IMR-90 (cell line): Measurements from ENCODE around the gene OSER1. TPM values are rescaled to one million over a fixed set of nuclear protein-coding genes. Genes with fewer than 3 reads are reported as not detected.

Experiments used
- ATAC-seq: fragments of 200-7000 bp; cut with Tn5 transposase; 2 replicates; pipeline ENCODE4 v1.9.1; 2020; ENCODE audit warnings: low read depth, mild to moderate bottlenecking, moderate library complexity
- BruUV-seq: library from RNA; stranded (reverse); fragments of 400-500 nt; replicated peaks from 2 replicates; lab custom pipeline; 2021; lab: Mats Ljungman, UMichigan
- CTCF ChIA-PET: fragments of 300-600 bp; formaldehyde crosslinking; extraction: SDS; loops from one replicate; lab custom pipeline; 2021; ENCODE audit warnings: antibody characterized with exemption; lab: Yijun Ruan, JAX
- POLR2A ChIA-PET: fragments of 300-600 bp; sonication (Branson Sonifier 250); formaldehyde crosslinking; loops from one replicate; lab custom pipeline; 2022; ENCODE audit warnings: antibody characterized with exemption; ENCODE audit not compliant: unreplicated experiment; lab: Charles Lee
- DNase-seq: peaks from one replicate; pipeline ENCODE4 v3.0.0; 2013
- H2AFZ ChIP-seq: replicated peaks from 2 replicates; pipeline ENCODE3; 2013; ENCODE audit warnings: low read length, mild to moderate bottlenecking; ENCODE audit not compliant: poor library complexity
- H2AK5ac ChIP-seq: 2 replicates; pipeline ENCODE4 v1.6.1; 2013; ENCODE audit warnings: low read depth, low read length, inconsistent platforms
- H2AK9ac ChIP-seq: replicated peaks from 2 replicates; pipeline ENCODE3; 2013; ENCODE audit warnings: mild to moderate bottlenecking, low read depth, low read length, moderate library complexity; ENCODE audit not compliant: poor library complexity
- H2BK120ac ChIP-seq: 2 replicates; pipeline ENCODE4 v1.6.1; 2013; ENCODE audit warnings: low read depth, low read length, inconsistent platforms
- H2BK15ac ChIP-seq: 3 replicates; pipeline ENCODE4 v1.6.1; 2013; ENCODE audit warnings: low read depth, low read length, inconsistent platforms
- H2BK20ac ChIP-seq: 2 replicates; pipeline ENCODE4 v1.6.1; 2013; ENCODE audit warnings: low read depth, mild to moderate bottlenecking, inconsistent platforms, low read length, moderate library complexity
- H2BK5ac ChIP-seq: 2 replicates; pipeline ENCODE4 v1.6.1; 2013; ENCODE audit warnings: mild to moderate bottlenecking, low read depth, low read length, inconsistent platforms; ENCODE audit not compliant: poor library complexity, severe bottlenecking
- H3K14ac ChIP-seq: replicated peaks from 2 replicates; pipeline ENCODE4 v1.6.1; 2013; ENCODE audit warnings: low read depth, low read length, inconsistent platforms
- H3K18ac ChIP-seq: 2 replicates; pipeline ENCODE4 v1.6.1; 2013; ENCODE audit warnings: low read depth, low read length, control low read depth
- H3K23ac ChIP-seq: 2 replicates; pipeline ENCODE4 v1.6.1; 2013; ENCODE audit warnings: low read depth, low read length, inconsistent platforms
- H3K27ac ChIP-seq: 2 replicates; pipeline ENCODE4 v1.5.1; 2013; ENCODE audit warnings: mild to moderate bottlenecking, control low read depth, low read length; ENCODE audit not compliant: insufficient read depth
- H3K27me3 ChIP-seq: 2 replicates; pipeline ENCODE4 v1.6.1; 2013; ENCODE audit warnings: low read length; ENCODE audit not compliant: control insufficient read depth, insufficient read depth
- H3K36me3 ChIP-seq: 2 replicates; pipeline ENCODE4 v1.6.1; 2013; ENCODE audit warnings: low read length, mixed read lengths; ENCODE audit not compliant: control insufficient read depth, insufficient read depth
- H3K4ac ChIP-seq: 2 replicates; pipeline ENCODE4 v1.6.1; 2013; ENCODE audit warnings: low read depth, low read length, inconsistent platforms
- H3K4me1 ChIP-seq: 2 replicates; pipeline ENCODE4 v1.6.1; 2013; ENCODE audit warnings: low read length, mixed read lengths; ENCODE audit not compliant: control insufficient read depth, insufficient read depth
- H3K4me2 ChIP-seq: 2 replicates; pipeline ENCODE4 v1.6.1; 2013; ENCODE audit warnings: low read depth, mild to moderate bottlenecking, control low read depth, low read length, moderate library complexity
- H3K4me3 ChIP-seq: 2 replicates; pipeline ENCODE4 v1.5.1; 2013; ENCODE audit warnings: low read depth, mild to moderate bottlenecking, control low read depth, low read length, moderate library complexity; ENCODE audit not compliant: insufficient read depth
- H3K56ac ChIP-seq: 2 replicates; pipeline ENCODE4 v1.6.1; 2013; ENCODE audit warnings: low read length, inconsistent platforms; ENCODE audit not compliant: insufficient read depth; ENCODE audit errors: extremely low read depth
- H3K79me1 ChIP-seq, 2 experiments: 2 replicates each; pipeline ENCODE4 v1.6.1; 2013; ENCODE audit warnings: low read length in 2 of 2, inconsistent platforms in 1 of 2, low read depth in 1 of 2
- H3K9ac ChIP-seq: 2 replicates; pipeline ENCODE4 v1.6.1; 2013; ENCODE audit warnings: low read depth, low read length, control low read depth
- H3K9me1 ChIP-seq: 2 replicates; pipeline ENCODE4 v1.6.1; 2013; ENCODE audit warnings: low read length, inconsistent platforms; ENCODE audit not compliant: insufficient read depth
- H3K9me3 ChIP-seq: 2 replicates; pipeline ENCODE4 v1.6.1; 2013; ENCODE audit warnings: low read length; ENCODE audit not compliant: control insufficient read depth, insufficient read depth
- H4K20me1 ChIP-seq: 2 replicates; pipeline ENCODE4 v1.6.1; 2013; ENCODE audit warnings: low read length, inconsistent platforms; ENCODE audit not compliant: insufficient read depth
- H4K5ac ChIP-seq: 2 replicates; pipeline ENCODE4 v1.6.1; 2013; ENCODE audit warnings: mild to moderate bottlenecking, low read depth, low read length, control low read depth
- H4K8ac ChIP-seq, 2 experiments: 2 replicates each; pipeline ENCODE4 v1.6.1; 2013; ENCODE audit warnings: low read depth in 2 of 2, low read length in 2 of 2, control low read depth in 1 of 2, inconsistent platforms in 1 of 2
- H4K91ac ChIP-seq: 2 replicates; pipeline ENCODE4 v1.6.1; 2013; ENCODE audit warnings: low read depth, low read length, inconsistent platforms; ENCODE audit not compliant: insufficient read depth
- BHLHE40 ChIP-seq: fragments of 150-350 bp; IDR thresholded peaks from 2 replicates; pipeline ENCODE4 v1.6.1; 2016; ENCODE audit warnings: mild to moderate bottlenecking, low read depth, low read length
- CEBPB ChIP-seq: IDR thresholded peaks from 2 replicates; pipeline ENCODE4 v1.6.1; 2012; ENCODE audit warnings: low read depth, low read length, improper control_type of control experiment
- CHD1 ChIP-seq: IDR thresholded peaks from 2 replicates; pipeline ENCODE4 v1.6.1; 2012; ENCODE audit warnings: low read depth, low read length, improper control_type of control experiment
- FOS ChIP-seq: fragments of 150-350 bp; IDR thresholded peaks from 2 replicates; pipeline ENCODE4 v1.6.1; 2016; ENCODE audit warnings: low read depth, low read length
- MAZ ChIP-seq: IDR thresholded peaks from 2 replicates; pipeline ENCODE4 v1.6.1; 2012; ENCODE audit warnings: low read depth, mild to moderate bottlenecking, low read length, improper control_type of control experiment, moderate library complexity, borderline replicate concordance
- NFE2L2 ChIP-seq: fragments of 150-350 bp; IDR thresholded peaks from 2 replicates; pipeline ENCODE4 v1.6.1; 2016; ENCODE audit warnings: low read depth, mild to moderate bottlenecking, low read length
- POLR2A ChIP-seq: IDR thresholded peaks from 2 replicates; pipeline ENCODE4 v1.6.1; 2012; ENCODE audit warnings: mild to moderate bottlenecking, low read depth, low read length
- RAD21 ChIP-seq: IDR thresholded peaks from 2 replicates; pipeline ENCODE4 v1.6.1; 2012; ENCODE audit warnings: low read length, improper control_type of control experiment
- RCOR1 ChIP-seq: IDR thresholded peaks from 2 replicates; pipeline ENCODE4 v1.6.1; 2012; ENCODE audit warnings: mild to moderate bottlenecking, low read length, improper control_type of control experiment; ENCODE audit not compliant: insufficient replicate concordance
- RFX5 ChIP-seq: IDR thresholded peaks from 2 replicates; pipeline ENCODE4 v1.8.0; 2012; ENCODE audit warnings: low read depth, mild to moderate bottlenecking, low read length, moderate library complexity
- SMC3 ChIP-seq: fragments of 150-350 bp; IDR thresholded peaks from 2 replicates; pipeline ENCODE4 v1.6.1; 2016; ENCODE audit warnings: low read depth, mild to moderate bottlenecking, antibody characterized with exemption, low read length, moderate library complexity
- WGBS, 2 experiments: methylation state at CpG; one replicate each; pipeline versions ENCODE4 v1.1.5 to v1.1.7; 2013; ENCODE audit warnings: missing lambda C conversion rate in 2 of 2; ENCODE audit not compliant: insufficient read length in 1 of 2; ENCODE audit errors: extremely low coverage in 2 of 2; 5-methylcytosine and 5-hydroxymethylcytosine counted together
- dilution Hi-C: fragments of 300-500 bp; cut with HindIII; formaldehyde crosslinking; loops from one replicate; pipeline ENCODE4 v1.14.3; 2018; ENCODE audit warnings: low sequenced_read_pairs; ENCODE audit not compliant: unreplicated experiment
- in situ Hi-C: fragments of 300-500 bp; cut with MboI; formaldehyde crosslinking; loops from 3 replicates; pipeline ENCODE4 v1.14.3; 2019; ENCODE audit warnings: low sequenced_read_pairs, inconsistent platforms, mixed read lengths
- intact Hi-C: fragments of 100-400 bp; cut with micrococcal nuclease; formaldehyde crosslinking; loops from 2 replicates; pipeline ENCODE4 v1.10.0; 2022
- polyA plus RNA-seq, 3 experiments: library from polyadenylated mRNA; depleted of rRNA; stranded (reverse); fragments of >200 nt; gene quantifications; 2 replicates each; pipeline ENCODE4 v1.2.3, GENCODE V29; 2012; ENCODE audit warnings: low replicate concordance in 1 of 3
- total RNA-seq: library from RNA; depleted of rRNA; stranded (reverse); fragments of >200 nt; gene quantifications from 2 replicates; pipeline ENCODE4 v1.2.3, GENCODE V29; 2012
- TF ChIP-seq, protein P1 (sequence below): fragments of 150-350 bp; IDR thresholded peaks from 2 replicates; pipeline ENCODE4 v1.6.1; 2016; ENCODE audit warnings: low read depth, mild to moderate bottlenecking, low read length, moderate library complexity, borderline replicate concordance
- TF ChIP-seq, protein P2 (sequence below): conservative IDR thresholded peaks from 2 replicates; pipeline ENCODE4 v1.5.1; 2012; ENCODE audit warnings: mild to moderate bottlenecking, low read depth, low read length, improper control_type of control experiment
- TF ChIP-seq, protein P3 (sequence below): fragments of 150-350 bp; IDR thresholded peaks from 2 replicates; pipeline ENCODE4 v1.6.1; 2017; ENCODE audit warnings: mild to moderate bottlenecking, antibody characterized with exemption, low read length, low read depth

Gene OSER1
- total and polyA plus RNA-seq, 2 of the 4 experiments (the other 2 are of a cell fraction) = 32.6 to 70.6 TPM

DNA sequence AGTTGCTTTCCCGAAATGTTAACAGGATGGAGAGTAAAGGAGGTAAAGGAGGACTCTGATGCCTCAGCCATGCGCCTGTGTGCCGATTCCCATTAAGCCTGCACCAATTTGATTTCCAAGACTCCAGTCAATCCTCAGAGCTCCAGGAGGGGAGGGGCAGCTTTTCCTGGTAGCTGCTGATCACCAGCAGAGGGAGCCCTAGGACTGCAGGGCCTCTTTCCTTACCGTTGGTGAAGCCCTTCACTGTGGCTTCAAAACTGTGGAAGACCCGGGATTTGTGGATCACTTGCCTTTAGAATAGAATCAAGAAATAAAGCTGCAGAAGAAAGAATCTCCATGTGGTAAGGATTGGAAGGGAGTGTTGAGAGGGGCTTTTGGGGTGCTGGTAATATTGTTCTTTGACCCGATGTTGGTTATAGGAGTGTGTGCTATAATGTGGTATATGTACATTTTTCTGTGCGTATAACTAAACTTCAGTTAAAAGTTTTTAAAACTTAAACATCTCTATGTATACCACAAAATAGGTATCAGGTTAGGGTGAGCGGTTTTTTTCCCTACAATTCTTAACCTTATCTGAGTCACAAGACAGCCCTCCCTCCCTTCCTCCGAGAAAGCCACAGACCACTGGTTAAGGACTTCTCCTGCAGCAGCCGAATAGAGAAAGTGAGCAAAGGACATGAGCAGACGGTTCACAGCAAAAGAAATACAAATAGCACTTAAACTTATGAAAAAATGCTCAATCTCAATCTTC, 6.9 kb upstream of the OSER1 start:
- ChIA-PET CTCF (interaction anchor here (0.6 to 3.5 kb wide), 10 partner anchors 9 to 244 kb away, joined by 3 to 52 read pairs (median 3); partner anchors contain the start of gene FITM2), POLR2A (no interaction called here)
- Histone ChIP-seq H3K9ac (no peak overlapping the region), H4K8ac (no peak overlapping the region), H3K56ac (no peak overlapping the region), H4K5ac (no peak overlapping the region), H2BK15ac (no peak overlapping the region), H2AK9ac (peak overlapping the region; percentile 42), H3K14ac (no peak overlapping the region), H2BK120ac (no peak overlapping the region), H3K4me3 (no peak overlapping the region), H3K27me3 (no peaks in the 10 kb centered on the region), H3K9me3 (no peaks in the 10 kb centered on the region), H2AFZ (no peak overlapping the region), H3K23ac (no peak overlapping the region), H4K91ac (no peak overlapping the region), H3K9me1 (no peaks in the 10 kb centered on the region), H2BK20ac (no peak overlapping the region), H2BK5ac (no peak overlapping the region), H2AK5ac (no peak overlapping the region), H3K4me1 (no peaks in the 10 kb centered on the region), H3K36me3 (no peaks in the 10 kb centered on the region), H4K20me1 (no peaks in the 10 kb centered on the region), H3K4me2 (no peak overlapping the region), H3K27ac (no peak overlapping the region), H3K79me1 (no peaks in the 10 kb centered on the region), H3K4ac (no peak overlapping the region), H3K18ac (no peak overlapping the region)
- dilution Hi-C loops = no loop called here
- peak; percentile 67 for DNase-seq
- peak; percentile 88 for ATAC-seq
- BruUV-seq = no TSS peak
- intact Hi-C loops = loop anchor here (1.0 to 10.0 kb wide), 5 partner anchors 94 to 667 kb away; partner anchors contain the start of genes FITM2 and YWHAB
- 0% methylated on average over 1 of the region's 11 CpGs; no CpG with 5 or more reads in 1 of the 2 experiments for WGBS, 2 experiments
- in situ Hi-C loops = loop anchor here (5.0 to 10.0 kb wide), 3 partner anchors 95 to 387 kb away; partner anchors contain the start of genes FITM2 and TTPAL
- TF ChIP-seq SMC3 (peak; percentile 82), RAD21 (peak; percentile 88), CEBPB (no peak), RFX5 (no peak), BHLHE40 (no peak), POLR2A (no peak), CHD1 (no peak), MAZ (peak; percentile 52; the same call in 1 of the 2 replicates), NFE2L2 (no peak), FOS (no peak), RCOR1 (no peak)
- TF ChIP-seq, protein P1, sequence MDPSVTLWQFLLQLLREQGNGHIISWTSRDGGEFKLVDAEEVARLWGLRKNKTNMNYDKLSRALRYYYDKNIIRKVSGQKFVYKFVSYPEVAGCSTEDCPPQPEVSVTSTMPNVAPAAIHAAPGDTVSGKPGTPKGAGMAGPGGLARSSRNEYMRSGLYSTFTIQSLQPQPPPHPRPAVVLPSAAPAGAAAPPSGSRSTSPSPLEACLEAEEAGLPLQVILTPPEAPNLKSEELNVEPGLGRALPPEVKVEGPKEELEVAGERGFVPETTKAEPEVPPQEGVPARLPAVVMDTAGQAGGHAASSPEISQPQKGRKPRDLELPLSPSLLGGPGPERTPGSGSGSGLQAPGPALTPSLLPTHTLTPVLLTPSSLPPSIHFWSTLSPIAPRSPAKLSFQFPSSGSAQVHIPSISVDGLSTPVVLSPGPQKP = no peak
- TF ChIP-seq, protein P2, sequence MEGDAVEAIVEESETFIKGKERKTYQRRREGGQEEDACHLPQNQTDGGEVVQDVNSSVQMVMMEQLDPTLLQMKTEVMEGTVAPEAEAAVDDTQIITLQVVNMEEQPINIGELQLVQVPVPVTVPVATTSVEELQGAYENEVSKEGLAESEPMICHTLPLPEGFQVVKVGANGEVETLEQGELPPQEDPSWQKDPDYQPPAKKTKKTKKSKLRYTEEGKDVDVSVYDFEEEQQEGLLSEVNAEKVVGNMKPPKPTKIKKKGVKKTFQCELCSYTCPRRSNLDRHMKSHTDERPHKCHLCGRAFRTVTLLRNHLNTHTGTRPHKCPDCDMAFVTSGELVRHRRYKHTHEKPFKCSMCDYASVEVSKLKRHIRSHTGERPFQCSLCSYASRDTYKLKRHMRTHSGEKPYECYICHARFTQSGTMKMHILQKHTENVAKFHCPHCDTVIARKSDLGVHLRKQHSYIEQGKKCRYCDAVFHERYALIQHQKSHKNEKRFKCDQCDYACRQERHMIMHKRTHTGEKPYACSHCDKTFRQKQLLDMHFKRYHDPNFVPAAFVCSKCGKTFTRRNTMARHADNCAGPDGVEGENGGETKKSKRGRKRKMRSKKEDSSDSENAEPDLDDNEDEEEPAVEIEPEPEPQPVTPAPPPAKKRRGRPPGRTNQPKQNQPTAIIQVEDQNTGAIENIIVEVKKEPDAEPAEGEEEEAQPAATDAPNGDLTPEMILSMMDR = peak; percentile 88
- TF ChIP-seq, protein P3, sequence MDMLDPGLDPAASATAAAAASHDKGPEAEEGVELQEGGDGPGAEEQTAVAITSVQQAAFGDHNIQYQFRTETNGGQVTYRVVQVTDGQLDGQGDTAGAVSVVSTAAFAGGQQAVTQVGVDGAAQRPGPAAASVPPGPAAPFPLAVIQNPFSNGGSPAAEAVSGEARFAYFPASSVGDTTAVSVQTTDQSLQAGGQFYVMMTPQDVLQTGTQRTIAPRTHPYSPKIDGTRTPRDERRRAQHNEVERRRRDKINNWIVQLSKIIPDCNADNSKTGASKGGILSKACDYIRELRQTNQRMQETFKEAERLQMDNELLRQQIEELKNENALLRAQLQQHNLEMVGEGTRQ = no peak
